Coronary artery (tissue), 2 donors: ENCODE data around the gene EIF3J.
"Not testable (repeated sequence)": the region's sequence is repeated elsewhere in the genome, so short reads cannot be mapped to it uniquely, and the experiment has no call there.

Experiments used
- DNase-seq: peaks from one replicate; pipeline ENCODE4 v3.0.0-alpha.2; 2017; ENCODE audit warnings: low spot score
- H3K27ac ChIP-seq, 2 donors: fragments of 200-600 bp; sonication (generic); one replicate each; pipeline ENCODE4 v1.5.1; 2016 to 2019
- H3K4me3 ChIP-seq: fragments of 200-600 bp; sonication (generic); 2 replicates; pipeline ENCODE4 v1.5.1; 2016; ENCODE audit warnings: mild to moderate bottlenecking, moderate library complexity
- TF ChIP-seq, protein P1 (sequence below): fragments of 200-600 bp; sonication (generic); IDR thresholded peaks from one replicate; pipeline ENCODE4 v1.5.1; 2019; ENCODE audit warnings: antibody characterized with exemption

The EIF3J gene

GRCh38 chr15:44501768-44502366, 35.1 kb upstream of the EIF3J start:
- Histone ChIP-seq H3K27ac (no peak overlapping the region), H3K4me3 (no peak overlapping the region)
- TF ChIP-seq, protein P1, sequence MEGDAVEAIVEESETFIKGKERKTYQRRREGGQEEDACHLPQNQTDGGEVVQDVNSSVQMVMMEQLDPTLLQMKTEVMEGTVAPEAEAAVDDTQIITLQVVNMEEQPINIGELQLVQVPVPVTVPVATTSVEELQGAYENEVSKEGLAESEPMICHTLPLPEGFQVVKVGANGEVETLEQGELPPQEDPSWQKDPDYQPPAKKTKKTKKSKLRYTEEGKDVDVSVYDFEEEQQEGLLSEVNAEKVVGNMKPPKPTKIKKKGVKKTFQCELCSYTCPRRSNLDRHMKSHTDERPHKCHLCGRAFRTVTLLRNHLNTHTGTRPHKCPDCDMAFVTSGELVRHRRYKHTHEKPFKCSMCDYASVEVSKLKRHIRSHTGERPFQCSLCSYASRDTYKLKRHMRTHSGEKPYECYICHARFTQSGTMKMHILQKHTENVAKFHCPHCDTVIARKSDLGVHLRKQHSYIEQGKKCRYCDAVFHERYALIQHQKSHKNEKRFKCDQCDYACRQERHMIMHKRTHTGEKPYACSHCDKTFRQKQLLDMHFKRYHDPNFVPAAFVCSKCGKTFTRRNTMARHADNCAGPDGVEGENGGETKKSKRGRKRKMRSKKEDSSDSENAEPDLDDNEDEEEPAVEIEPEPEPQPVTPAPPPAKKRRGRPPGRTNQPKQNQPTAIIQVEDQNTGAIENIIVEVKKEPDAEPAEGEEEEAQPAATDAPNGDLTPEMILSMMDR = peak; percentile 18
- no peak for DNase-seq

DNA sequence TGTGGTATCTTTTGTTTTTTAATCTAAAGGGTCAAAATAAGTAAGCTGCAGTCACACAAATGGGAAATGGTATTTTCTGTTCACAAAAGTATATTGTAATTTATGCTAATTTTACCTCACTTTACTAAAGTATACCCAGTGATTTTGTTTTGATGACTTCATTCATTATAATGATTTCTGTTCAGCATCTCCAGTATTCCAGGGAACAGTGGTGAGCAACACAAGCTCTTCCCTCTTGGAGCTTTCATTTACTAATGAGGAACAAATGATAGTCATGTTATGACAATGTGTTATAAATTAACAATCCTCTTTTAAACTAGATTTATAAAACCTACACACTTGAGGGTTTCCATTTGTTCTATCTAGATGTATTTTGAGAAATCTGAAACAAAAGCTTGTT, 20.5 kb upstream of the EIF3J start:
- Histone ChIP-seq H3K27ac (no peak overlapping the region), H3K4me3 (no peak overlapping the region)
- no peak for DNase-seq
- TF ChIP-seq, protein P1 = no peak

GRCh38 chr15:44519537-44519936, 17.4 kb upstream of the EIF3J start:
- no peak overlapping the region for H3K4me3 ChIP-seq
- TF ChIP-seq, protein P1 = no peak
- DNase-seq = no peak
- no peak overlapping the region for H3K27ac ChIP-seq

DNA sequence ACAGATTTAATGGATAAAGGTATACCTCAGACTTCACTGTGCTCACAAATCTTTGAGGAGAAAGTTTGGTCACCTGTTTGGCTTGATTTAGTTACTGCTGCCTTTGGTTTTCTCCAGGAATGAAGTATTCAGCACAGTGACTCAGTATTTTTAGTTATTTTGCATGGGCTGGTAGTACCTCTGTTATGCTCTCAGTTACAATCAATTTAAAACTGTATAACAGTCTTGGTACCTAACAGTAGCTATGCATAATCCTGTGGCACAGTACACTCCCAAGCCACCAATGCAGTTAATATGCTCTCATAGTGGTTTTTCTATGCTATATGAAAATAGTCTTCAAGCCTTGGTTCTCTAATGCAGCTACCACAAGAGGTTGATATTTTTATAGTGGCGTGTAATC, 11.9 kb upstream of the EIF3J start:
- Histone ChIP-seq H3K27ac (no peak overlapping the region), H3K4me3 (no peak overlapping the region)
- DNase-seq = no peak
- TF ChIP-seq, protein P1 = no peak

DNA sequence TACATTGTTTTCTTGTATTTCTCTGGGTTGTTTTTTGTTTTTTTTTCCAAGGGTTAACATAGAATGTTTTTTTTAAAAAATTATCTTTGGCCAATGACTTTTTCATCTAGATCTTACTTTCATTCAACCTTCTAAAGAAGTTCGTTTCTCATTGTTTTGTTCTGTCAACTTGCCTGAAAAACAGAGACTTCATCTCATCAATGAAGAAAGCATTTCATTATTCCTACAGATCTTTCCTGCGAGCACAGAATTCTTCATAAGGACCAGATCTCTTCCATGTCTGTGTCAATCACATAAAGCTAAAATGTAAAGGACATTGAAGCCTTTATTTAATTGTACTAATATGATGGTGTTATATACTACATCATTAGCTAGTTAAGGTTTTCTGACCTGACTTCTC, 9.7 kb upstream of the EIF3J start:
- Histone ChIP-seq H3K4me3 (no peak overlapping the region), H3K27ac (no peak overlapping the region)
- DNase-seq = no peak
- TF ChIP-seq, protein P1 = no peak

DNA sequence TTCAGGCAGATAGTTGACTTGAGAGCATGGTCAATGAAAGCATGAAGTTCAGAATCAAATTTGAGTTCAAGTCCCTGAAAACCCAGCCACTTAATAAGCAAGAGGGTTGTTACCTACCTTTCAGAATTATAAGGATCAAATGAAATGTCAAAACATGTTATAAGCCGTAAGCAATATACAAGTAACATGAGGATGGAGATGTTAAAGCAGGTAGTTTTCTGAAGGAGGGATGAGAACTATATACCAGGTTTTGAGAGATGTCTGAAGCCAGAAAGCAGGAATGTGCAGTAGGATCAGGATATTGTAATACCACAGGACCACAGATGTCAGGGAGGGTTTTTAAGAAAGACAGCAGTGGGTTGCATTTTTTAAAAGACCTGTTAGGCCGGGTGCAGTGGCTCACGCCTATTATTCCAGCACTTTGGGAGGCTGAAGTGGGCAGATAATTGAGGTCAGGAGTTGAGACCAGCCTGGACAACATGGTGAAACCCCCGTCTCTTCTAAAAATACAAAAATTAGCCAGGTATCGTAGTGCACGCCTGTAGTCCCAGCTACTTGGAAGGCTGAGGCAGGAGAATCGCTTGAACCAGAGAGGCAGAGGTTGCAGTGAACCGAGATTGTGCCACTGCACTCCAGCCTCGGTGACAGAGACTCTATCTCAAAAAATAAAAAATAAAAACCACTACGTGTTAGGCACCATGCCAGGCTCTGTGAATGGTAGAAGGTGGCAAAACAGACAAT, 6.9 kb upstream of the EIF3J start:
- TF ChIP-seq, protein P1 = no peak
- H3K4me3 ChIP-seq = no peak overlapping the region
- no peak overlapping the region for H3K27ac ChIP-seq
- no peak for DNase-seq

- H3K4me3 ChIP-seq = no peak overlapping the region
- no peak for DNase-seq
- no peak overlapping the region for H3K27ac ChIP-seq
- TF ChIP-seq, protein P1 = no peak
Measured at GRCh38 chr15:44530653-44531052, 6.3 kb upstream of the EIF3J start.

- H3K4me3 ChIP-seq, H3K27ac ChIP-seq, DNase-seq: not testable (repeated sequence)
Measured at GRCh38 chr15:44532275-44532674, 4.7 kb upstream of the EIF3J start.
